GM12872 (cell line): Measurements from ENCODE around the gene ZBTB47.

ENCODE experiments used
- CTCF ChIP-seq: IDR thresholded peaks from 3 replicates; pipeline ENCODE4 v1.5.1; 2011; ENCODE audit warnings: low read depth, mild to moderate bottlenecking, low read length, moderate library complexity; ENCODE audit not compliant: insufficient read depth

Gene ZBTB47

GRCh38 chr3:42712688-42713372 is 59.3 kb downstream of the ZBTB47 start:
- TF ChIP-seq CTCF = no peak

GRCh38 chr3:42713747-42714146 is 60.2 kb downstream of the ZBTB47 start:
- TF ChIP-seq CTCF = no peak

GRCh38 chr3:42714171-42714852 is 60.8 kb downstream of the ZBTB47 start:
- no peak for TF ChIP-seq CTCF
